BJ (cell line): Measurements from ENCODE around the gene MMP24. TPM values are rescaled to one million over a fixed set of nuclear protein-coding genes. Genes with fewer than 3 reads are reported as not detected.

Experiments used
- CTCF ChIA-PET: fragments of 350-600 bp; formaldehyde crosslinking; extraction: SDS; loops from one replicate; lab custom pipeline; 2021; ENCODE audit warnings: antibody characterized with exemption, inconsistent platforms; lab: Yijun Ruan, JAX
- POLR2A ChIA-PET: fragments of 300-600 bp; sonication (Branson Sonifier 250); formaldehyde crosslinking; extraction: SDS; loops from one replicate; lab custom pipeline; 2021; ENCODE audit warnings: antibody characterized with exemption; lab: Charles Lee
- DNase-seq: peaks from one replicate; pipeline ENCODE4 v3.0.0-alpha.2; 2011; ENCODE audit warnings: low read depth
- H3K27me3 ChIP-seq: 2 replicates; pipeline ENCODE4 v1.6.0; 2011; ENCODE audit warnings: low read length; ENCODE audit not compliant: control insufficient read depth, insufficient read depth
- H3K36me3 ChIP-seq: 2 replicates; pipeline ENCODE4 v1.5.1; 2011; ENCODE audit warnings: low read length; ENCODE audit not compliant: control insufficient read depth, insufficient read depth
- H3K4me3 ChIP-seq: 2 replicates; pipeline ENCODE4 v1.5.1; 2011; ENCODE audit warnings: low read depth, mild to moderate bottlenecking, control low read depth, low read length
- polyA plus RNA-seq: library from polyadenylated mRNA; depleted of rRNA; stranded (reverse); fragments of >200 nt; gene quantifications from 2 replicates; pipeline ENCODE4 v1.2.3, GENCODE V29; 2011
- TF ChIP-seq, protein P1 (sequence below): IDR thresholded peaks from 2 replicates; pipeline ENCODE4 v1.5.1; 2011; ENCODE audit warnings: low read depth, mild to moderate bottlenecking, control low read depth, inconsistent platforms, low read length, moderate library complexity; ENCODE audit not compliant: insufficient read depth

The MMP24 gene
- polyA plus RNA-seq, 1 experiment: 2.3 TPM

DNA sequence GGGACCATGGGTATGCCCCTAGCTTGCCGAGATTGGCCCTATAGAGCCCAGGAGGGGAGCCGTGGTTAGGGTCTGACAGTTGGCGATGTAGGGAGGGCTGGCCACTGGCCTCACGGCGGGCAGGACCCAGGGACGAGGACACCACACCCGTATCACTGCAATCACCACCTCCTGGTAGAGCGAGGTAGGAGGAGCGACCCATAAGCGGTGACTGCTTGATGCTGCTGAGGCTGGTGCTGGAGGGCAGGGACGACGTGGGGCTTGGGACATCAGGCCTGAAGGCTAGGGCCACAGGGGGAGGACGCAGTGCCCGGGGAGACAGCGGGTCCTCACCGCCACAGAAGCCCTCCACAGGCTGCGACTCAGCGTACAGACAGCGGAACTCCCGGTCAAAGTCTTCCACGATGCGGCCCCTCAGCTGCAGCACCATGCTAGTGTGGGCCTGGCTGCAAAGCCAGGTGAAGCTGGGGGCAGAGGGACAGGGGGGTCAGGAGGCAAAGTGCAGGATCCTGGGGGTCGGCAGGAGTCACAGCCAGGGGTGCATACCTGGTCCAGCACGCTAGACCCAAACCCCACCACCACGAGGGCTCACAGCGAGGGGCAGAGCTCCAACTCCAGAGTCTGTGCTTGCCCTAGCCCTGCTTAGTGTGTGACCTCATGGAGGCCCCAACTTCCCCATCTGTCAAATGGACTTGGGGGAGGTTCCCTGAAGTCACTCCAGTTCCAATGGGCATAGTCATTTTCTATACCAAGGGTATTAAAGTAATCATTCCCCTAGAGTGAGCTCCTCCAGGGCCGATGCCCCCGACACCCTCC, 61.2 kb downstream of the MMP24 start:
- TF ChIP-seq, protein P1, sequence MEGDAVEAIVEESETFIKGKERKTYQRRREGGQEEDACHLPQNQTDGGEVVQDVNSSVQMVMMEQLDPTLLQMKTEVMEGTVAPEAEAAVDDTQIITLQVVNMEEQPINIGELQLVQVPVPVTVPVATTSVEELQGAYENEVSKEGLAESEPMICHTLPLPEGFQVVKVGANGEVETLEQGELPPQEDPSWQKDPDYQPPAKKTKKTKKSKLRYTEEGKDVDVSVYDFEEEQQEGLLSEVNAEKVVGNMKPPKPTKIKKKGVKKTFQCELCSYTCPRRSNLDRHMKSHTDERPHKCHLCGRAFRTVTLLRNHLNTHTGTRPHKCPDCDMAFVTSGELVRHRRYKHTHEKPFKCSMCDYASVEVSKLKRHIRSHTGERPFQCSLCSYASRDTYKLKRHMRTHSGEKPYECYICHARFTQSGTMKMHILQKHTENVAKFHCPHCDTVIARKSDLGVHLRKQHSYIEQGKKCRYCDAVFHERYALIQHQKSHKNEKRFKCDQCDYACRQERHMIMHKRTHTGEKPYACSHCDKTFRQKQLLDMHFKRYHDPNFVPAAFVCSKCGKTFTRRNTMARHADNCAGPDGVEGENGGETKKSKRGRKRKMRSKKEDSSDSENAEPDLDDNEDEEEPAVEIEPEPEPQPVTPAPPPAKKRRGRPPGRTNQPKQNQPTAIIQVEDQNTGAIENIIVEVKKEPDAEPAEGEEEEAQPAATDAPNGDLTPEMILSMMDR: no peak
- no peaks in the 10 kb centered on the region for H3K27me3 ChIP-seq
- POLR2A ChIA-PET: no interaction called here
- H3K4me3 ChIP-seq: no peak overlapping the region
- CTCF ChIA-PET: interaction anchor here (4.9 kb wide), 1 partner anchor 16 kb away, joined by 46 read pairs; no protein-coding TSS in a partner anchor
- no peak for DNase-seq
- no peaks in the 10 kb centered on the region for H3K36me3 ChIP-seq

DNA sequence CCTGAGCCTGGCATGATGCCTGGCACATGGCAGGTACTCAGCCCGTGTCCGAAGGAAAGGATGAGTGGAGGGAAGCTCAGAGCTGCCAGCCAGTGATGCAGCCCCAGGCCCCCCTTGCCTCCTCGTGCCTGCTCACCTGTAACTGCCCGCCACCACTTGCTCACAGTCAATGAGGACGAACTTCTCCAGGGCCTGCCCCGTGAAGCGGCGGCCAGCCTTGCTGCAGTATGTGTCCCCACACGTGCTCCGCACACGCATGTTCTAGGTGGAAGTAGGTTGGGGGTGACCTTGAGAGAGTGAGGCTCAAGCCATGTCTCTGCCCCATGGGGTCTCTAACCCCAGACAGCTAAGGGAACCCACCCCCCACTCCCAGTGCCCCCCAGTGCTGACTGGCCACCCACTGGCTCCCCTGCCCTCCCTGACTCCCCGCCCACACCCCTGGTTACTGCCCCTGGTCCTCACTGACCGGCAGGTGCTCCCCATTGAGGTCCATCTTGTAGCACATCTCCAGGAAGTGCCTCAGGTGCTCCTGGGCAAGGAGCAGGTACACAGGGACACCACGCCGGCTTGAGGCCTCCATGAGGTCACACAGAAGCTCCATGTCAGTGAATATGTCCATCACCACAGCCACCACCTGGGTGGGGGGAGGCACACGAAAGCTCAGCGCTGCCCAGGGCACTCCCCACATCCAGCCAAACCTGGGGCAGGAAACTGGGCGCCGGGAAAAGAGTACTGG, 62.0 kb downstream of the MMP24 start:
- POLR2A ChIA-PET: no interaction called here
- H3K36me3 ChIP-seq: no peaks in the 10 kb centered on the region
- no peak for DNase-seq
- TF ChIP-seq, protein P1: no peak
- H3K27me3 ChIP-seq: no peaks in the 10 kb centered on the region
- no peak overlapping the region for H3K4me3 ChIP-seq
- CTCF ChIA-PET: interaction anchor here (4.9 kb wide), 1 partner anchor 16 kb away, joined by 46 read pairs; no protein-coding TSS in a partner anchor

DNA sequence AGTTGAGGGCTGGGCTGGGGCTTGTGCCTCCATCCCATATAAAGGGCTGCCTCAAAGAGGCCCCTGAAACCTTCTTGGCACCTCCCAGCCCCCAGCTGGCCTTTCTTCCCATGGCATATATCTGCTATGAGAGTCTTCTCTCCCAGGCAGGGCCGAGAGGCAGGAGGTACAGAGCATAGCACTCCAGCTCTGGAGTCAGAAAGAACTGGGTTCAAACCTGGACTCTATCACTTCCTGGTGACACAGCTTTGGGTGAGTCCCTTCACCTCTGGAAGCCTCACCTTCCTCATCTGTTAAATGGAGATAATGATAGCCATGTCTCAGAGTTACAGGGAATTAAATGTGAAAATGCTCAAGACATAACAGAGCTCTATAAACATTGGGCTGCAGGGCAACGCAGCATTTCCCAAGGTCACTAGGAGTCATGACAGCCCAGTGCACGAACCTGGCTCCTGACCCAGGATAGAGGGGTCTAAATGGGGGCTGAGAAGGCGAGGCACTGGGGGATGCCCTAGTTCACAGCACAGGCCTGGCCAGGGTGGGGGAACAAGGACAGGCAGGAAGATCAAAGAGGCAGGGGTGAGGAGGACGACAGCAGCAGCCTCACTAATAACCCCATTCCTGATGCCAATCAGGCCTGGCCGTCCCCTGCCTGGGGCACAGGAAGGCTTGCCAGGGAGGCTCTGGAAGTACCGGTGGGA, 63.8 kb downstream of the MMP24 start:
- no peak for DNase-seq
- TF ChIP-seq, protein P1: no peak
- ChIA-PET POLR2A (interaction anchor here (0.6 kb wide), 1 partner anchor 259 kb away, joined by 20 read pairs; no protein-coding TSS in a partner anchor), CTCF (interaction anchor here (1.7 to 4.9 kb wide), 2 partner anchors 9 to 14 kb away, joined by 6 to 46 read pairs; no protein-coding TSS in a partner anchor)
- Histone ChIP-seq H3K36me3 (no peaks in the 10 kb centered on the region), H3K4me3 (no peak overlapping the region), H3K27me3 (peaks cover 4% of the 10 kb centered on the region)

DNA sequence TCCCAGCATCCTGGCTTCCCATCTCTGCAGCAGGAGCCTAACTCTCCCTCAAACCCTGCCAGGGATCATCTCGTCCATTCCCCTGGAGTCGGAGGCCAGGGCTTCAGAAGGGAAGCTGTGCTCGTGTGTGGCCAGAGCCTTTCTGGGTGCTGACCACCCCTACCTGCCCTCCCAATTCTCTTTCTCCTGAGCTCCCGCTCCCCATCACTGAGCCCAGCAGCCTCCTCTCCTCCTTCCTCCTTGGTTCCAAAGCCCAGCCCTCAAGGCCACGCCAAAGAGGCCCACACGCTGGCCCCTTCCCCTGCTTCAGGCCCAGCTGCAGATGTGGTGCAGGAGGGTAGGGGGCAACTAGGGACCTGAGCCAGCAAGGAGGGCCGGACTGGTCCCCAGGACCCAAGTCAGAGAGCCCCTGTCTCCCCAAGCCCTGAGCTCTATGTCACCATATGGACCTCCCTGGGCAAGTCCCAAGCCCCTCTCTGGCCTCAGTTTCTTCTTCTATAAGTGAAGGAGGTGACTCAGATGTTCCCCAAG, 64.5 kb downstream of the MMP24 start:
- no peak for DNase-seq
- peaks cover 4% of the 10 kb centered on the region for H3K27me3 ChIP-seq
- POLR2A ChIA-PET: interaction anchor here (0.6 kb wide), 1 partner anchor 259 kb away, joined by 20 read pairs; no protein-coding TSS in a partner anchor
- TF ChIP-seq, protein P1: no peak
- CTCF ChIA-PET: interaction anchor here (1.7 to 4.9 kb wide), 2 partner anchors 9 to 13 kb away, joined by 6 to 46 read pairs; no protein-coding TSS in a partner anchor
- H3K36me3 ChIP-seq: no peaks in the 10 kb centered on the region
- H3K4me3 ChIP-seq: no peak overlapping the region
